GM12874 (cell line): Measurements from ENCODE around the gene ST3GAL4.

Experiments
- TF ChIP-seq, protein P1 (sequence below): IDR thresholded peaks from 2 replicates; pipeline ENCODE4 v1.5.1; 2011; ENCODE audit warnings: low read depth, mild to moderate bottlenecking, control low read depth, low read length, moderate library complexity; ENCODE audit not compliant: insufficient read depth

The ST3GAL4 gene

DNA sequence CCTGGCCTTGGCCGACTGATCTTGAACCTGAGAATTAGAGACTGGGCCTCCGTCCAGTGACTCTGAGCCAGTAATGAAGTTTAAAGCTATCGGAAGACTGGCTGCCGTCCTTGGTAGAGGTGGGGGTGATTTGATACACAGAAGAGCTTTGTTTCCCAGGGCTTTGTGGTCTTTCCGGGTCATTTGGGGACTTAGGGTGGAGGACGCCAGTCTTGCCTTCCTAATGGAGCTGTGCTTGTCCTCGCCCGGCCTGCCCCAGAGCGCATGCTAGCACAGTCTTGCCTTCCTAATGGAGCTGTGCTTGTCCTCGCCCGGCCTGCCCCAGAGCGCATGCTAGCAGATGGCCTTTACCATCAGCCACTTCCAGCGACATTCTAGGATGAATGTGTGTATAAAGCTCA, 65.8 kb downstream of the ST3GAL4 start:
- TF ChIP-seq, protein P1, sequence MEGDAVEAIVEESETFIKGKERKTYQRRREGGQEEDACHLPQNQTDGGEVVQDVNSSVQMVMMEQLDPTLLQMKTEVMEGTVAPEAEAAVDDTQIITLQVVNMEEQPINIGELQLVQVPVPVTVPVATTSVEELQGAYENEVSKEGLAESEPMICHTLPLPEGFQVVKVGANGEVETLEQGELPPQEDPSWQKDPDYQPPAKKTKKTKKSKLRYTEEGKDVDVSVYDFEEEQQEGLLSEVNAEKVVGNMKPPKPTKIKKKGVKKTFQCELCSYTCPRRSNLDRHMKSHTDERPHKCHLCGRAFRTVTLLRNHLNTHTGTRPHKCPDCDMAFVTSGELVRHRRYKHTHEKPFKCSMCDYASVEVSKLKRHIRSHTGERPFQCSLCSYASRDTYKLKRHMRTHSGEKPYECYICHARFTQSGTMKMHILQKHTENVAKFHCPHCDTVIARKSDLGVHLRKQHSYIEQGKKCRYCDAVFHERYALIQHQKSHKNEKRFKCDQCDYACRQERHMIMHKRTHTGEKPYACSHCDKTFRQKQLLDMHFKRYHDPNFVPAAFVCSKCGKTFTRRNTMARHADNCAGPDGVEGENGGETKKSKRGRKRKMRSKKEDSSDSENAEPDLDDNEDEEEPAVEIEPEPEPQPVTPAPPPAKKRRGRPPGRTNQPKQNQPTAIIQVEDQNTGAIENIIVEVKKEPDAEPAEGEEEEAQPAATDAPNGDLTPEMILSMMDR = no peak

DNA sequence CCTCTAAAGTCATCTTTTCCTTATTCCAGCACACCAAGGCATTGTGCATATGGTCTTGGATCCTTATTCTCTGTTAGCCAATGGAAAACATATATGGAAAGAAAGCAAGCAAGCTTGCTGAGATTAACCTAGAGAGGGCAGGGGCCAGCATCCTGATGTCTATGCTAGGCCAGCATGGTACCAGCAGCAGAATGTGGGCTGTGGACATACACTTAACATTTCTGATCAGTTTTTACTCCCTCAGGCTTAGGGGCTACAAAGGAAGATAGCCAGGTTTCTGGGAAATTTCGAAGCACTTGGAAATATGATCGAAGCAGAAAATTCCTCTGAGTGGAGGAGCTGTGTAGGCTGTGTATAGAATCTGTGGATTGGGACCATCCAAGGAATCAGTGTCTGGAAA, 67.0 kb downstream of the ST3GAL4 start:
- TF ChIP-seq, protein P1 = no peak

DNA sequence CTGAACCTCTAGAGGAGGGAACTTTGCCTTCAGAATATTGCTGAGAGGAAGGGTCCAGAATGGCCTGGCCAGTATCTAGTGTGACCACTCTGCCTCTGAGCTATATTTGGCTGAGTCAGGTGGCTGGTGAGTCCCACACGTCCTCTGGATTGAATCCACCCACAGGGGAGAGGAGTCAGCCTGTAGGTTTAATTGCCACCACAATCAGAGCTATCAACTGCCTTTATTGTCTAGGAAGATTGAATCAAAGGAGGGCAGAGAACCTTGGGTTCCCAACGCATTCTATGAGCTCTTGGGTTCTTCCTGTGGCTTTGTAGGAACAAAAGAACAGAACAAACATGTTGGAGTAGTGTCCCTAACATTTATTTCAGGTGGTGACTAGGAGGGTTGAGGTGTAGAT, 67.7 kb downstream of the ST3GAL4 start:
- TF ChIP-seq, protein P1 = no peak

DNA sequence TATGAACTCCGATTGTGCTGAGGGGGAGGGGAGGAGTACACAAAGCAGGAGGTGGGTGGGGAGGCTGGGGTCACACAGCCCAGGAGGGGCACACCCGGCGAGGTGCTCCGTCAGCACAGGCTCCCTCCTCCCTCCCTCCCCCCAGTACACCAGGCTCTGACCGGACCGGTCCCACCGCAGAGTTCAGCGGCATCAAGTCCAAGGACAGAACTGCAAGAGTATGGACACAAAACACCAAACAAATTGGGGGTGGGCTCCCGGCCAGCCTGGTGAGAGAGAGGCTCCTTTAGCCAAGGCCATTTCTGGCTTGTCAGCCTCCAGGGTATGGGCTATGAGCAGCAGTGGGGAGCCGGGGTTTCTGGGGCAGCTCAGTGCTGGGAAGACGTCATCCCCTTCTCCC, 68.3 kb downstream of the ST3GAL4 start:
- TF ChIP-seq, protein P1 = no peak

DNA sequence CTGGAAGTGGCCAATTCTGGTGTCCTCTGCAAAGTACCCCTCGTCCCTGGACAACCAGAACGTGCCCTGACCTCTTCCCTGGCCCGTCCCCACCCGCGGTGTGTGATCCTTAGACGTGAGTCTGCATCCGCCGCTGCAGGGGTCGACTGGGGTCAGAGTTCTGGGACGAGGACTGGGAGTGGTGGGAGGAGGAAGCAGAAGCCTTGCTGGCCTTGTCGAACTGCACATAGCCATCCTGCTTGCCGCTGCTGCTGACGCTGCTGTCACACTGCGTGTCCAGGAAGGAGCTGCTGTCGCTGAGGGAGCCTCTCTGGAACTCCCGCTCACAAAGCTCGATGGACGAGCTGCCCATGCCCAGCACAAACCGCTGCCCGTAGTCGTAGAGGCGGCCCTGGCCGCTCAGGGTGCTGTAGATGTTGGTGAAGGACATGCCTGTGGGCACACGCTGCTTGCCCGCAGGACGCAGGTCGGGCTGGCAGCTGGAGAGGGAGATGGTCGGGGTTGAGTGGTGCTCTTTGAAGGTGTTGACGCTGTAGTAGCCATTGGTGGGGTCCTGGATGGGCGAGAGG, 69.1 kb downstream of the ST3GAL4 start:
- TF ChIP-seq, protein P1 = no peak

DNA sequence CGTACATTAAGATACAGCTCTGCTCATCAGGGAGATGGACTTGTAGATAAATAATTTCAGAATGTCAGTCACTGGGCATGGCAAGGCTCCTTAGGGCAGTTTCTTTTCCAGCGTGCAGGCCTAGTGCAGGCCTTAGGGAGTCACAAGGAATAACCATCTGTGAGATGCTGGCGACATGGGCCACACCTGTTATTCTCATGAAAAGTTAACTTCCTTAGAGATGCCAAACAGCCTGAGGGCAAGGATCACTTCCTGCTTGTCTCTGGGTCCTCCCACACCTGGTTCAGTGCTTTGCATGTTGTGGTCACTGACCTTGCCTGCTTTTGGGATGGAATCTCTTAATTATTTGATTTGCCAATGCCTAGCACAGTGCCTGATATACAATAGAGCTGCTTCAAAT, 70.6 kb downstream of the ST3GAL4 start:
- TF ChIP-seq, protein P1 = no peak

DNA sequence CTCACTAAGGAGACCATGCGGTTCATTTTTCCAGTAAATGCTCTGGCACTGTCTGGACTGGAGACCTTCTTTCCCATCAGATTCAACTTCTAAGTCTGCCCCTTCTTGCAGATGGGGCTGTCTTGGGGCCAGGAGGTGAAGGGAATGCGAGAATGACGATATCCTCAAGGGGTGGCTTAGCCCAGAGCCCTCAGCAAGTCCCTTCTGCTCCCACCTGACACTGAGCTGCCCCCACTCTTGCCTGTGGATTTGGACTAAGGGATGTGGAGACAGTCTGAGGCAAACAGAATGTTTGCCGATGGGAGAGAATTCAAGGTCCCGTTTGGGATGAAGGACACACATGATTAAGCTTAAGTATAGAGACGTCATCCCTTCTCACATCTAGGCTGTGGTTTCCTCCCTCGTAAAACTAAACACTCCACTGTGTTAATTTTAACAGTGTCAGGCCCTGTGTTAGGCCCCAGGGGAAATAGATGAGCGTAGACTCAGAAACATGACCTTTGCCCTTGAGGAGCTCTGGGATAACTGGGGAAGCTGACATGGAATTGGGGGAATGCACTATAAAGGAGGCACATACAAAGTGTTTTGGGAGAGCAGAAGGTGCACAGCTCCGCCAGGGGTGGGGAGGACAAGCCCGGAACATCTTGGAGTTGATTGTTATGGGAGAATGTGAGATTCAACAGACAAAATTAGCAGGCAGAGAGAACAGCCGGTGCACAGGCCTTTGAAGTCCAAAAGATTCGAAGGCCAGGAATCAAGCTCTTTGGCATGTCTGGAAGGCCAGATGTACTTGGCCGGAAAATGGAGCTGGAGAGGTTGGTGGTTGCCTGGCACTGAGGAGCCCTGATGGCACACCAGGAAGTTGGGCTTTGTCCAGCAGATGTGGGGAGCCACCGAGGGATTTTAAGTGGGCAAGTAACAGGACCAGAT, 71.6 kb downstream of the ST3GAL4 start:
- TF ChIP-seq, protein P1 = no peak
